ENCODE measurements around the gene SLC25A4.

DNA sequence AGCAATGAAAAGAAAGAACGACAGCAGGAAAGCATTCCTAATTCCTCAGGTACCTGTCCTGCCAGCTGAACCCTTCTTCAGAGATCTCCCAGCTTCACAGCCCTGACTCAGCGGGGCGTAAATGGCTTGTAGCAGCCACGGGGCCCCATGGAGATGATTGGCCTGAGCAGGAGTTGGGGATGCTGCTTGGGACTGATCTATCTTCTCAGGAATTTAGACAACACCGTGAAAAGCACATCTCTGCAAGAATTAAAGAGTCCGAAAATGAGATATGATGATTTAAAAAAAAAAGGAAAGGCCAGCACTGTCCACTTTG lies 22.5 kb upstream of the SLC25A4 start:
- TF ChIP-seq, protein P1, sequence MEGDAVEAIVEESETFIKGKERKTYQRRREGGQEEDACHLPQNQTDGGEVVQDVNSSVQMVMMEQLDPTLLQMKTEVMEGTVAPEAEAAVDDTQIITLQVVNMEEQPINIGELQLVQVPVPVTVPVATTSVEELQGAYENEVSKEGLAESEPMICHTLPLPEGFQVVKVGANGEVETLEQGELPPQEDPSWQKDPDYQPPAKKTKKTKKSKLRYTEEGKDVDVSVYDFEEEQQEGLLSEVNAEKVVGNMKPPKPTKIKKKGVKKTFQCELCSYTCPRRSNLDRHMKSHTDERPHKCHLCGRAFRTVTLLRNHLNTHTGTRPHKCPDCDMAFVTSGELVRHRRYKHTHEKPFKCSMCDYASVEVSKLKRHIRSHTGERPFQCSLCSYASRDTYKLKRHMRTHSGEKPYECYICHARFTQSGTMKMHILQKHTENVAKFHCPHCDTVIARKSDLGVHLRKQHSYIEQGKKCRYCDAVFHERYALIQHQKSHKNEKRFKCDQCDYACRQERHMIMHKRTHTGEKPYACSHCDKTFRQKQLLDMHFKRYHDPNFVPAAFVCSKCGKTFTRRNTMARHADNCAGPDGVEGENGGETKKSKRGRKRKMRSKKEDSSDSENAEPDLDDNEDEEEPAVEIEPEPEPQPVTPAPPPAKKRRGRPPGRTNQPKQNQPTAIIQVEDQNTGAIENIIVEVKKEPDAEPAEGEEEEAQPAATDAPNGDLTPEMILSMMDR (IDR thresholded peaks at IDR 0.05), result no peak
- TF ChIP-seq POLR2A (IDR thresholded peaks at IDR 0.05), result no peak

Measured in Peyer's patch (tissue), 4 donors.